ENCODE measurements around the gene PDZD2. TPM values are rescaled to one million over a fixed set of nuclear protein-coding genes. Genes with fewer than 3 reads are reported as not detected.

Gene PDZD2
- total and polyA plus RNA-seq, 8 donors: 16.2 to 49.8 (median 20.4) TPM

DNA sequence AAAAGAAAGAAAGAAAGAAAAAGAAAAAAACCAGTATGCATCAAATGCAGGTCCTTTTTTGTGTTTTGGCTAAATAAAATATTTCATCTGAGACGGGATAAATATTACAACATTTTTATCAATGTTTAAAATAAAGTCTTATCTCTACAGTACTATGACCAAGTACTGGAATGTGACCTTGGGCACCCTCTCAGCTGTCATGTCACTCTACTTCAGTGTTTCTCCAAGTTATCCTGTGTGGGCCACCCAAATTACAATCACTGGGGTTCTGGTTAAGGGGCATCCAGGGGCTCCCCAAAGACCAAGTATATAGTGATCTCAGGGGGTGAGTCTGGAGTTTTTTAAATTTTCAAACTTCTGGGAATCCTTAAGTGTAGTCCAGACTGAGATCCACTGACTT lies 3.5 kb upstream of the PDZD2 start:
- no peak for DNase-seq
- no peaks in the 10 kb centered on the region for H3K36me3 ChIP-seq
- H3K4me3 ChIP-seq: no peak overlapping the region
- TF ChIP-seq, protein P1, sequence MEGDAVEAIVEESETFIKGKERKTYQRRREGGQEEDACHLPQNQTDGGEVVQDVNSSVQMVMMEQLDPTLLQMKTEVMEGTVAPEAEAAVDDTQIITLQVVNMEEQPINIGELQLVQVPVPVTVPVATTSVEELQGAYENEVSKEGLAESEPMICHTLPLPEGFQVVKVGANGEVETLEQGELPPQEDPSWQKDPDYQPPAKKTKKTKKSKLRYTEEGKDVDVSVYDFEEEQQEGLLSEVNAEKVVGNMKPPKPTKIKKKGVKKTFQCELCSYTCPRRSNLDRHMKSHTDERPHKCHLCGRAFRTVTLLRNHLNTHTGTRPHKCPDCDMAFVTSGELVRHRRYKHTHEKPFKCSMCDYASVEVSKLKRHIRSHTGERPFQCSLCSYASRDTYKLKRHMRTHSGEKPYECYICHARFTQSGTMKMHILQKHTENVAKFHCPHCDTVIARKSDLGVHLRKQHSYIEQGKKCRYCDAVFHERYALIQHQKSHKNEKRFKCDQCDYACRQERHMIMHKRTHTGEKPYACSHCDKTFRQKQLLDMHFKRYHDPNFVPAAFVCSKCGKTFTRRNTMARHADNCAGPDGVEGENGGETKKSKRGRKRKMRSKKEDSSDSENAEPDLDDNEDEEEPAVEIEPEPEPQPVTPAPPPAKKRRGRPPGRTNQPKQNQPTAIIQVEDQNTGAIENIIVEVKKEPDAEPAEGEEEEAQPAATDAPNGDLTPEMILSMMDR (IDR thresholded peaks at IDR 0.05): no peak
- H3K27me3 ChIP-seq: peaks cover 12 to 26% of the 10 kb centered on the region in 2 donors
- no peaks in the 10 kb centered on the region for H3K9me3 ChIP-seq
- intact Hi-C loops (cut with DNase I): no loop called here
- H3K27ac ChIP-seq: no peak overlapping the region
- H3K4me1 ChIP-seq: peaks cover 7 to 15% of the 10 kb centered on the region in 2 donors
- no peak for ATAC-seq

DNA sequence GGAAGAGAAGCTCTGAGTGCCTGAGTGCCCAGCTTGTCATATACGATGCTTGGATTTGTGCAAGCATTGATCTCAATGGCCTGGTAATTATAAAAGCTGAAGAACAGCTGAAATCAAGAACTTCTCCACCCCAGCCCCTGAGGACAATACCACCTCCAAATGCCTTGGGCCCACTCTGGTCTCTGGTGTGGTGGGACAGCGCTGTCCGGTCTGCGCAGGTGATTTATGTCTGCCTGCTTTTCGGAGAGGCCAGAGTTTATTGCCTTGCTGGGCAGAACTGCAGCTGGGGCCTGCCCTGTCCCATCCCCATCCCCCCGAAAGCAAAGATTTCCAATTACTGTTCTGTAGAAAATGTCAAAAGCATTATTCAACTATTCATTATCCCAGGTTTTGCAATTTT lies 1.1 kb upstream of the PDZD2 start:
- TF ChIP-seq, protein P1 (IDR thresholded peaks at IDR 0.05): no peak
- H3K36me3 ChIP-seq: no peaks in the 10 kb centered on the region
- H3K4me3 ChIP-seq: no peak overlapping the region
- no peak for DNase-seq
- peaks cover 7 to 15% of the 10 kb centered on the region in 2 donors for H3K4me1 ChIP-seq
- peaks cover 13 to 31% of the 10 kb centered on the region in 2 donors for H3K27me3 ChIP-seq
- H3K9me3 ChIP-seq: no peaks in the 10 kb centered on the region
- H3K27ac ChIP-seq: no peak overlapping the region
- intact Hi-C loops (cut with DNase I): no loop called here
- ATAC-seq: no peak

DNA sequence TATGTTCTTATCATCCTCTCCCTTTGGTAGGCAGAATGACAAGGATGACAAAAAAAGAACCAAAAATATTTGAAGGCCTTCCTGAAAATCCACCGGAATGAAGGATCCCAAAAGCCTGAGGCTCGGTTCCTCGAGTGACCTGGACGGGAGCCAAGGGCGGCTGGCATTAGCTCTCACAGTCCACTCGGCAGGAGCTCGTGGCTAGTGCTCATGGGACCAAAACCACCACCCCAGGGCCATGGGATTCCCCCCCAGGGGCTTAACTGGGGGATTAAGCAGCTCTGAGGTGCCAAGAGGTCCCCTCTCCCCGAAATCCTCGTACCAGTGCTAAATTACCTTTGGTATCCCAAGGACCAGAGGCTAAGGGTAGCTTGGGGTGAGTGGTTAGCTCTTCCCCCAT lies 586 bp upstream of the PDZD2 start:
- TF ChIP-seq, protein P1 (IDR thresholded peaks at IDR 0.05): no peak
- Histone ChIP-seq H3K27ac (no peak overlapping the region), H3K9me3 (no peaks in the 10 kb centered on the region), H3K27me3 (peaks cover 13 to 31% of the 10 kb centered on the region in 2 donors), H3K4me3 (peak overlapping the region; percentile 56), H3K36me3 (no peaks in the 10 kb centered on the region), H3K4me1 (peaks cover 7 to 15% of the 10 kb centered on the region in 2 donors)
- DNase-seq: no peak
- intact Hi-C loops (cut with DNase I): no loop called here
- ATAC-seq: no peak

DNA sequence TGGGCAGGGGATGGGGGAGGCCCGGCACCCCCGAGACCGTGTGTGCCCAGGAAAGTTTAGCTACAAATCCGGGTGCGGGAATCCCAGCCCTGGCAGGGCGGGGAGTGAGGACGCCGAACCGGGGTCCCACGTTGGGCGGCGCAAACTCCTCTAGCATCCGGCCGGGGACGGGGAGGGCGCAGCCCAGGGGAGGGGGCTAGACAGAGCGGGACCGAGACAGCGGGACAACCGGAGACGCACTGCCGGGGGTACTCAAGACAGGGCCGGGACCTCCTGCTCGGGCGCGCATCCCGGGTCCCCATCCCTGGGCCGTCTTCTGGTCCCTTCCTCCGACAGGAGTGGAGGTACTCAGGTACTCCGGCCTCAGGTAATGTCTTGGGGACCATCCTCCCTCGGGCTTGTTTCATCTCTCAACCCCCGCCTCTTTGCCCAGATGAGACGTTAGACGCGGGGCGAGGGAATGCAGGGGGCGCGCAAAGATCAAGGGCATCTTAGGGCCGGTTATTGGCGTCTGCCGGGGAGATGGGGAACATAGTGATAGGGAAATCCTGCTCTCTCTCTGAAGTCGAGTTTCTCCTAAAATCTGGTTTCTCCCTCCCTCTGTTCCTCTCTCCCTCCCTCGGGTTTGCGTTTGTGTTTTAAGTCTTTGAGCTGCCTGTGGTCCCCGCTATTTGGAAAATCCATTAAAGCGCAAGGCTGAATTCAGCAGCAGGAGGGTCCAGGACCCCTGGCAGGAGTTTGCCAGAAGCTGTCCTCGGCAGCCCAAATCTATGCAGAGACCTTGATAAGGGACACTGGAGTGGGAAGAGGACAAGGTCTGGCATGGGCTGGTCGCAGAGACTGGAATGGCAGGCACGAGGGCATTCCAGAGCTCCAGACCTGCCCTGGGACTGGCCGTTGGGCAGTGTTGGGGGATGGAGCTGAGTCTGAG lies 815 bp downstream of the PDZD2 start:
- Histone ChIP-seq H3K4me3 (peak overlapping the region; percentile 25 to 56), H3K36me3 (no peaks in the 10 kb centered on the region), H3K27me3 (peaks cover 13 to 31% of the 10 kb centered on the region in 2 donors), H3K9me3 (no peaks in the 10 kb centered on the region), H3K27ac (no peak overlapping the region), H3K4me1 (peaks cover 7 to 15% of the 10 kb centered on the region in 2 donors)
- ATAC-seq: peak; percentile 9
- intact Hi-C loops (cut with DNase I): no loop called here
- TF ChIP-seq, protein P1 (IDR thresholded peaks at IDR 0.05): no peak
- DNase-seq: no peak

DNA sequence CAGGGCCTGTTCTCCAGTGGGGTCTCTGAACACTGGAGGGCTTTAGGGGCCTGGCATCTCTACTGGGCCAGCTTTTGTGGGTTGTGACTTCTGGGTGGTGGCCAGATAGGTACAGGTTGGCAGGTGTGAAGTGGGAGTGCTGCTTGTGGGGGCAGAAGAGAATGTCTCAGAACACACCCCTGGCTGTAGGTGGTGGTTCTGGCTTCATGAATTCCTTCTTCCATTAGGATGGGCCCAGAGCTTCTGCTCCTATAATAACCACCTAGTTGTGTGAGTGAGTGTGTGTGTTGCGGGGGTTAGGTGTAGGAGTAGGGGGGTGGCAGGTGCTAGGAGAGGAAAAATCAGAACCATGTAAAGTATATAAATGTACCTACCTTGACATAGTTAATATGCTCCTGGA lies 1.6 kb downstream of the PDZD2 start:
- intact Hi-C loops (cut with DNase I): no loop called here
- Histone ChIP-seq H3K9me3 (no peaks in the 10 kb centered on the region), H3K4me3 (no peak overlapping the region), H3K27ac (no peak overlapping the region), H3K36me3 (no peaks in the 10 kb centered on the region), H3K27me3 (peaks cover 13 to 31% of the 10 kb centered on the region in 2 donors), H3K4me1 (peaks cover 7 to 15% of the 10 kb centered on the region in 2 donors)
- no peak for ATAC-seq
- DNase-seq: no peak
- TF ChIP-seq, protein P1 (IDR thresholded peaks at IDR 0.05): no peak

All from left lung (tissue), 10 donors.